OCI-LY1 (cell line): Measurements from ENCODE around the gene CLEC20A.
A peak's percentile ranks its signal among the peaks of the same experiment; 100 is the strongest.

Source experiments
- H2AFZ ChIP-seq: fragments of 200-600 bp; sonication (generic), shearing (Covaris generic); 2 replicates; pipeline ENCODE4 v1.6.0; 2014; ENCODE audit warnings: antibody characterized with exemption, mild to moderate bottlenecking, low read length
- H3F3A ChIP-seq: fragments of 200-600 bp; sonication (generic), shearing (Covaris generic); 2 replicates; pipeline ENCODE4 v1.6.0; 2014; ENCODE audit warnings: mild to moderate bottlenecking, antibody characterized with exemption, low read length, moderate library complexity; ENCODE audit not compliant: insufficient read depth
- H3K27ac ChIP-seq: fragments of 200-600 bp; sonication (generic); 2 replicates; pipeline ENCODE4 v1.5.1; 2014; ENCODE audit warnings: low read length, mixed run types, mild to moderate bottlenecking, low read depth; ENCODE audit not compliant: poor library complexity, severe bottlenecking
- H3K27me3 ChIP-seq: fragments of 200-600 bp; sonication (generic); 2 replicates; pipeline ENCODE4 v1.6.0; 2014; ENCODE audit warnings: antibody characterized with exemption, mild to moderate bottlenecking, low read length, moderate library complexity; ENCODE audit not compliant: insufficient read depth
- H3K36me3 ChIP-seq: fragments of 200-600 bp; sonication (generic); 2 replicates; pipeline ENCODE4 v1.6.1; 2014; ENCODE audit warnings: mild to moderate bottlenecking, antibody characterized with exemption, low read length, moderate library complexity, mixed read lengths; ENCODE audit not compliant: insufficient read depth
- H3K4me1 ChIP-seq: fragments of 200-600 bp; sonication (generic); 2 replicates; pipeline ENCODE4 v1.5.1; 2014; ENCODE audit warnings: mild to moderate bottlenecking, low read length, moderate library complexity; ENCODE audit not compliant: insufficient read depth, severe bottlenecking
- H3K4me2 ChIP-seq: fragments of 200-600 bp; sonication (generic), shearing (Covaris generic); 2 replicates; pipeline ENCODE4 v1.6.1; 2014; ENCODE audit warnings: low read length
- H3K4me3 ChIP-seq: fragments of 200-600 bp; sonication (generic); 2 replicates; pipeline ENCODE4 v1.5.1; 2014; ENCODE audit warnings: low read length, low read depth, mild to moderate bottlenecking, mixed read lengths; ENCODE audit not compliant: poor library complexity, severe bottlenecking
- H3K79me2 ChIP-seq: fragments of 200-600 bp; shearing (Covaris generic); 2 replicates; pipeline ENCODE4 v1.6.1; 2016; ENCODE audit warnings: mixed run types, low read length, mixed read lengths; ENCODE audit not compliant: insufficient read depth
- H3K9ac ChIP-seq: fragments of 200-600 bp; sonication (generic), shearing (Covaris generic); 2 replicates; pipeline ENCODE4 v1.6.1; 2014; ENCODE audit warnings: mild to moderate bottlenecking, low read length, mixed read lengths
- H3K9me2 ChIP-seq: fragments of 200-600 bp; sonication (generic), shearing (Covaris generic); 2 replicates; pipeline ENCODE4 v1.6.1; 2014; ENCODE audit warnings: low read depth, mild to moderate bottlenecking, low read length, mixed read lengths
- H3K9me3 ChIP-seq: fragments of 200-600 bp; shearing (Covaris generic); 2 replicates; pipeline ENCODE4 v1.6.1; 2014; ENCODE audit warnings: low read length, mixed read lengths
- H4K20me1 ChIP-seq: fragments of 200-600 bp; sonication (generic), shearing (Covaris generic); 2 replicates; pipeline ENCODE4 v1.6.0; 2016; ENCODE audit warnings: mild to moderate bottlenecking, low read length; ENCODE audit not compliant: insufficient read depth
- CTCF ChIP-seq: fragments of 200-600 bp; sonication (generic), shearing (Covaris generic); IDR thresholded peaks from 2 replicates; pipeline ENCODE4 v1.5.1; 2017; ENCODE audit warnings: mild to moderate bottlenecking, antibody characterized with exemption, low read length, moderate library complexity, mixed read lengths
- EZH2 ChIP-seq: fragments of 200-600 bp; sonication (generic), shearing (Covaris generic); IDR thresholded peaks from 2 replicates; pipeline ENCODE4 v1.8.0; 2017; ENCODE audit warnings: borderline replicate concordance, mixed run types, mild to moderate bottlenecking, antibody characterized with exemption, low read length, moderate library complexity, mixed read lengths

Gene CLEC20A

GRCh38 chr1:178532392-178532791, 35.6 kb upstream of the CLEC20A start:
- no peak overlapping the region for H3K4me3 ChIP-seq
- H3K9ac ChIP-seq = no peak overlapping the region; the same call in 1 of the 2 replicates

GRCh38 chr1:178531887-178532286, 35.1 kb upstream of the CLEC20A start:
- no peak overlapping the region; the same call in 1 of the 2 replicates for H3K9ac ChIP-seq
- H3K4me3 ChIP-seq = no peak overlapping the region
- no peaks in the 10 kb centered on the region for H3K9me2 ChIP-seq
- H3K9me3 ChIP-seq = no peaks in the 10 kb centered on the region
- H3K4me1 ChIP-seq = peaks cover 3% of the 10 kb centered on the region
- no peak overlapping the region for H2AFZ ChIP-seq
- H3K27ac ChIP-seq = no peak overlapping the region
- H3K36me3 ChIP-seq = no peaks in the 10 kb centered on the region
- no peak overlapping the region; the same call in 1 of the 2 replicates for H3K4me2 ChIP-seq
- H3K27me3 ChIP-seq = no peaks in the 10 kb centered on the region
- H3K79me2 ChIP-seq = no peaks in the 10 kb centered on the region
- no peak for TF ChIP-seq EZH2
- no peak for TF ChIP-seq CTCF
- no peaks in the 10 kb centered on the region for H3F3A ChIP-seq
- no peaks in the 10 kb centered on the region for H4K20me1 ChIP-seq

More at GRCh38 chr1:178532392-178532791, 35.6 kb upstream of the CLEC20A start:
- H3K79me2 ChIP-seq = no peaks in the 10 kb centered on the region
- no peaks in the 10 kb centered on the region for H3K36me3 ChIP-seq
- peak overlapping the region; percentile 15; the same call in 1 of the 2 replicates for H3K4me2 ChIP-seq
- no peaks in the 10 kb centered on the region for H3K9me3 ChIP-seq
- peaks cover 3% of the 10 kb centered on the region for H3K4me1 ChIP-seq
- TF ChIP-seq CTCF (peak; percentile 97), EZH2 (no peak)
- no peaks in the 10 kb centered on the region for H3F3A ChIP-seq
- H3K27me3 ChIP-seq = no peaks in the 10 kb centered on the region
- H3K9me2 ChIP-seq = no peaks in the 10 kb centered on the region
- no peaks in the 10 kb centered on the region for H4K20me1 ChIP-seq
- no peak overlapping the region for H3K27ac ChIP-seq
- no peak overlapping the region for H2AFZ ChIP-seq

GRCh38 chr1:178530502-178530901, 33.7 kb upstream of the CLEC20A start:
- TF ChIP-seq EZH2 (no peak), CTCF (no peak)
- no peaks in the 10 kb centered on the region for H3F3A ChIP-seq
- H3K27ac ChIP-seq = no peak overlapping the region
- H4K20me1 ChIP-seq = no peaks in the 10 kb centered on the region
- no peak overlapping the region for H2AFZ ChIP-seq
- H3K4me3 ChIP-seq = no peak overlapping the region
- H3K79me2 ChIP-seq = no peaks in the 10 kb centered on the region
- H3K4me1 ChIP-seq = peaks cover 3% of the 10 kb centered on the region
- no peaks in the 10 kb centered on the region for H3K36me3 ChIP-seq
- H3K9me2 ChIP-seq = no peaks in the 10 kb centered on the region
- no peak overlapping the region for H3K9ac ChIP-seq
- no peak overlapping the region for H3K4me2 ChIP-seq
- H3K9me3 ChIP-seq = no peaks in the 10 kb centered on the region
- H3K27me3 ChIP-seq = 0 out of 2 replicates have a peak, but pooled peaks cover 5% of the 10 kb centered on the region
